Measurements from ENCODE around the gene SLC30A1. TPM values are rescaled to one million over a fixed set of nuclear protein-coding genes. Genes with fewer than 3 reads are reported as not detected.
"Not testable (repeated sequence)": the region's sequence is repeated elsewhere in the genome, so short reads cannot be mapped to it uniquely, and the experiment has no call there.

Gene SLC30A1, protein sequence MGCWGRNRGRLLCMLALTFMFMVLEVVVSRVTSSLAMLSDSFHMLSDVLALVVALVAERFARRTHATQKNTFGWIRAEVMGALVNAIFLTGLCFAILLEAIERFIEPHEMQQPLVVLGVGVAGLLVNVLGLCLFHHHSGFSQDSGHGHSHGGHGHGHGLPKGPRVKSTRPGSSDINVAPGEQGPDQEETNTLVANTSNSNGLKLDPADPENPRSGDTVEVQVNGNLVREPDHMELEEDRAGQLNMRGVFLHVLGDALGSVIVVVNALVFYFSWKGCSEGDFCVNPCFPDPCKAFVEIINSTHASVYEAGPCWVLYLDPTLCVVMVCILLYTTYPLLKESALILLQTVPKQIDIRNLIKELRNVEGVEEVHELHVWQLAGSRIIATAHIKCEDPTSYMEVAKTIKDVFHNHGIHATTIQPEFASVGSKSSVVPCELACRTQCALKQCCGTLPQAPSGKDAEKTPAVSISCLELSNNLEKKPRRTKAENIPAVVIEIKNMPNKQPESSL
- total RNA-seq (10 to 100 TPM; 22.2 to 37.7 TPM), polyA plus RNA-seq (ENCODE audit: insufficient read length in 6 of 6) (10 to 100 TPM; 12.5 to 18.2 (median 15.1) TPM)
- long read RNA-seq, donor 1, full-length matches to known transcripts, result 13 of 13 reads
- long read RNA-seq, donor 1, partial matches to known transcripts, result 0 of 13 reads
- long read RNA-seq, donor 1, other reads (novel, unspliced or antisense), result 0 of 13 reads
- long read RNA-seq, donor 2, full-length matches to known transcripts, result 6 of 6 reads
- long read RNA-seq, donor 2, partial matches to known transcripts, result 0 of 6 reads
- long read RNA-seq, donor 2, other reads (novel, unspliced or antisense), result 0 of 6 reads
- long read RNA-seq, donor 3, full-length matches to known transcripts, result 4 of 4 reads
- long read RNA-seq, donor 3, partial matches to known transcripts, result 0 of 4 reads
- long read RNA-seq, donor 3, other reads (novel, unspliced or antisense), result 0 of 4 reads
- long read RNA-seq, donor 4, partial matches to known transcripts, result 0 of 1 reads
- long read RNA-seq, donor 4, other reads (novel, unspliced or antisense), result 1 of 1 reads
- long read RNA-seq, donor 5, full-length matches to known transcripts, result 10 of 10 reads
- long read RNA-seq, donor 5, partial matches to known transcripts, result 0 of 10 reads
- long read RNA-seq, donor 5, other reads (novel, unspliced or antisense), result 0 of 10 reads
- long read RNA-seq, donor 6, full-length matches to known transcripts, result 5 of 5 reads
- long read RNA-seq, donor 6, partial matches to known transcripts, result 0 of 5 reads
- long read RNA-seq, donor 6, other reads (novel, unspliced or antisense), result 0 of 5 reads
- long read RNA-seq, donor 7, full-length matches to known transcripts, result 5 of 5 reads
- long read RNA-seq, donor 7, partial matches to known transcripts, result 0 of 5 reads
- long read RNA-seq, donor 7, other reads (novel, unspliced or antisense), result 0 of 5 reads
- long read RNA-seq, donor 8, full-length matches to known transcripts, result 3 of 3 reads
- long read RNA-seq, donor 8, partial matches to known transcripts, result 0 of 3 reads
- long read RNA-seq, donor 8, other reads (novel, unspliced or antisense), result 0 of 3 reads
- long read RNA-seq, donor 9, result 0 reads
- long read RNA-seq, donor 10, full-length matches to known transcripts, result 3 of 3 reads
- long read RNA-seq, donor 10, partial matches to known transcripts, result 0 of 3 reads
- long read RNA-seq, donor 10, other reads (novel, unspliced or antisense), result 0 of 3 reads
- long read RNA-seq, donor 11, full-length matches to known transcripts, result 10 of 10 reads
- long read RNA-seq, donor 11, partial matches to known transcripts, result 0 of 10 reads
- long read RNA-seq, donor 11, other reads (novel, unspliced or antisense), result 0 of 10 reads
- long read RNA-seq, donor 12, full-length matches to known transcripts, result 4 of 4 reads
- long read RNA-seq, donor 12, partial matches to known transcripts, result 0 of 4 reads
- long read RNA-seq, donor 12, other reads (novel, unspliced or antisense), result 0 of 4 reads

DNA sequence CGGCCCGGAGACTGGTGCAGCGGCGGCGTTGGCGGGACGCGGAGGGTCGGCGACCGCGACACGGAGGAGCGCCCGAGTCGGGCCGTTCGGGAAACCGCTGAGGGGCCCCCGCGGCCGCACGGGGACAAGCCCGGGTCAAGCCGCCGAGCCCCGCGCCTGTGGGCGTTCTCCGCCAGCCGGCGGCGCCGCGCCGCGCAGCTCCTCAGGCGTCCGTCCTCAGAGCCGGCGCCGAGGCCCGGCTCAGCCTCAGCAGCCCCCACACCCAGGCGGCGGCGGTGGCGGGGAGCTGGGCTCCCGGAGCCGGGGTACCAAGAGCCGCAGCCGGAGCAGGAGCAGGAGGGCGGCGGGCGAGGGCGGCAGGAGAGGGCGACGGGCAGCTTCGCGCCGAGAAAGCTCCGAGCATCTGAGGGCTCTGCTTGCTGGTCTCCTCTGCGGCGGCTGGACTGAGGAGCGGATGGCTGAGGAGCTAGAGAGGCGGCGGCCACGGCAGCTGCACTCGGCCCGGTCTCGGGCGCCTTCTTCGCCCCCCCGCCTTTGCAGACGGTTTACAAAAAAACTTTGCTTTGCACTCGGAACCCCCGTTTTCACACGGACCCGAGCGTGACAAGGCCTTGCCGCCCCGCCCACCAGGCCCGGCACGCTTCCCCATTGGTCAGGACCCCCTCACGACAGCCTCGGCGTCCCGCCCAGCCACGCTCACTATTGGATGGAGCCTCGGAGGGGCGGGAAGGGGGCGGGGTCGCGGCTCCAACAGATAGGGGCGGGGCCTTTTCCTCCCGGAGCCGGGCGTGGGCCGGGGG lies at the start of gene SLC30A1:
TSS of gene SLC30A1 (minus strand) at position 522 of the 800 bp plus-strand sequence. CDS start 549 bp downstream, outside the sequence.
- intact Hi-C loops (cut with DNase I), result loop anchor here (2.0 to 10.0 kb wide), 2 partner anchors 76 kb away; no protein-coding TSS in a partner anchor
- Histone ChIP-seq H3K4me3 (peak within 1 kb of the TSS; percentile 81 to 85), H3K27ac (peak within 1 kb of the TSS; percentile 92 to 94), H3K4me1 (peaks cover 3 to 70% of the 10 kb centered on the region in 2 donors), H3K36me3 (peaks cover 0 to 19% of the 10 kb centered on the region in 2 donors), H3K9me3 (no peaks in the 10 kb centered on the region), H3K27me3 (no peaks in the 10 kb centered on the region)
- ATAC-seq (peak; percentile 94), DNase-seq (peak; percentile 97 to 100 (median 98))
- TF ChIP-seq, protein P1, sequence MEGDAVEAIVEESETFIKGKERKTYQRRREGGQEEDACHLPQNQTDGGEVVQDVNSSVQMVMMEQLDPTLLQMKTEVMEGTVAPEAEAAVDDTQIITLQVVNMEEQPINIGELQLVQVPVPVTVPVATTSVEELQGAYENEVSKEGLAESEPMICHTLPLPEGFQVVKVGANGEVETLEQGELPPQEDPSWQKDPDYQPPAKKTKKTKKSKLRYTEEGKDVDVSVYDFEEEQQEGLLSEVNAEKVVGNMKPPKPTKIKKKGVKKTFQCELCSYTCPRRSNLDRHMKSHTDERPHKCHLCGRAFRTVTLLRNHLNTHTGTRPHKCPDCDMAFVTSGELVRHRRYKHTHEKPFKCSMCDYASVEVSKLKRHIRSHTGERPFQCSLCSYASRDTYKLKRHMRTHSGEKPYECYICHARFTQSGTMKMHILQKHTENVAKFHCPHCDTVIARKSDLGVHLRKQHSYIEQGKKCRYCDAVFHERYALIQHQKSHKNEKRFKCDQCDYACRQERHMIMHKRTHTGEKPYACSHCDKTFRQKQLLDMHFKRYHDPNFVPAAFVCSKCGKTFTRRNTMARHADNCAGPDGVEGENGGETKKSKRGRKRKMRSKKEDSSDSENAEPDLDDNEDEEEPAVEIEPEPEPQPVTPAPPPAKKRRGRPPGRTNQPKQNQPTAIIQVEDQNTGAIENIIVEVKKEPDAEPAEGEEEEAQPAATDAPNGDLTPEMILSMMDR (IDR thresholded peaks at IDR 0.05), result no peak

DNA sequence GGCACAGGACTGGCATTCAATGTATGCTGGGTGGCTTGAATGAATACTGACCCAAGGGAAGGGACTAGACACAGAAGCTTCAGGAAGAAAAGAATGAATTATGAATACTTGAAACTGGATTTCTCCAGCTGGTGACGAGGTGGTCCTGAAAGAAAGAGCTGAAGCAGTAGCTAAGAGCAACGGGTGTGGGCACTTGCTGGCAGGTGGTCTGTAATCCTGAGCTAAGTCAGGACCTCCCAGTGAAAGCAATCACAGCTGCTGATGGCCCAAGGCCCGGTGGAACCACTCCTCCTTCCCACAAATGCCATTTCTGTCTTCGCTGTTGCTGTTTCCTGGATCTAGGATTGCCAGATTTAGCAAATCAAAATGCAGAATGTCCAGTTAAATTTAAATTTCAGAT lies 49.5 kb upstream of the SLC30A1 start:
- Histone ChIP-seq H3K27me3 (no peaks in the 10 kb centered on the region), H3K36me3 (no peaks in the 10 kb centered on the region), H3K27ac (no peak overlapping the region), H3K9me3 (no peaks in the 10 kb centered on the region), H3K4me3 (no peak overlapping the region), H3K4me1 (peaks cover 0 to 8% of the 10 kb centered on the region in 2 donors)
- TF ChIP-seq, protein P1 (IDR thresholded peaks at IDR 0.05), result no peak
- DNase-seq, result no peak
- ATAC-seq, result no peak
- intact Hi-C loops (cut with DNase I), result no loop called here

DNA sequence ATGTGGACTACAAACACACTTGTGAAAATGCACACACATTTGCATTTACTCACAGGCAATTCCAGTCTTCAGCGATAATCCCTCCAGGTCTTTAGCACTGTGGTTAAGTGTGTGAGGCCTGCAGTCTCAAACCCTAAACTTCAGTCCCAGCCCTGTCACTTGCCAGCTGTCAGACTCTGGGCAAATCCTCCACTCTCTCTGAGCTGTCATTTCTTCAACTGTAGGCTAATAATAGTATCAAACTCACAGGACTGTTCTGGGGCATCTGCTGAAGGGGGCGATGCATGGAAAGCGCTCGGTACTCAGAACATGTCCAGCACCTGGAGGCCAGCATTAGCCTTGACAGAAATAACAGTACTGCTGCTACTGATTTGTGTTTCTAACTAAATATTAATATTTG lies 48.3 kb upstream of the SLC30A1 start:
- DNase-seq, result no peak
- Histone ChIP-seq H3K27ac (no peak overlapping the region), H3K4me3 (no peak overlapping the region), H3K9me3 (no peaks in the 10 kb centered on the region), H3K27me3 (no peaks in the 10 kb centered on the region), H3K4me1 (peaks cover 0 to under 1% of the 10 kb centered on the region in 2 donors), H3K36me3 (no peaks in the 10 kb centered on the region)
- TF ChIP-seq, protein P1 (IDR thresholded peaks at IDR 0.05), result no peak
- intact Hi-C loops (cut with DNase I), result no loop called here
- no peak for ATAC-seq

DNA sequence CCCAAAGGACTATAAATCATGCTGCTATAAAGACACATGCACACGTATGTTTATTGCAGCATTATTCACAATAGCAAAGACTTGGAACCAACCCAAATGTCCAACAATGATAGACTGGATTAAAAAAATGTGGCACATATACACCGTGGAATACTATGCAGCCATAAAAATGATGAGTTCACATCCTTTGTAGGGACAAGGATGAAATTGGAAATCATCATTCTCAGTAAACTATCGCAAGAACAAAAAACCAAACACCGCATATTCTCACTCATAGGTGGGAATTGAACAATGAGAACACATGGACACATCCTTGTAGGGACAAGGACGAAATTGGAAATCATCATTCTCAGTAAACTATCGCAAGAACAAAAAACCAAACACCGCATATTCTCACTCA lies 46.9 kb upstream of the SLC30A1 start:
- DNase-seq; intact Hi-C loops (cut with DNase I); H3K4me3 ChIP-seq; H3K9me3 ChIP-seq; H3K36me3 ChIP-seq; H3K27me3 ChIP-seq; ATAC-seq; H3K27ac ChIP-seq; H3K4me1 ChIP-seq: not testable (repeated sequence)
